Natural killer cell (primary cell): ENCODE results near the gene EFCAB5. TPM values are rescaled to one million over a fixed set of nuclear protein-coding genes. Genes with fewer than 3 reads are reported as not detected.

Source experiments
- ATAC-seq, 3 donors: fragments of 150-1000 bp in 2 of 3; fragments of 200-7000 bp in 1 of 3; cut with Tn5 transposase; 1 replicate in 1 of 3; 2 replicates in 2 of 3; pipeline ENCODE4 v1.10.0; 2021; ENCODE audit warnings: mild to moderate bottlenecking in 2 of 3, moderate library complexity in 2 of 3
- DNase-seq, 2 donors: peaks; one replicate each; pipeline versions ENCODE4 v3.0.0 to v3.0.0-alpha.2; 2013 to 2021; ENCODE audit warnings: mixed read lengths in 1 of 2
- H3K27ac ChIP-seq: one replicate; pipeline ENCODE4 v1.5.1; 2013; ENCODE audit warnings: mild to moderate bottlenecking, low read length
- H3K27me3 ChIP-seq: one replicate; pipeline ENCODE4 v1.6.1; 2013; ENCODE audit warnings: low read length; ENCODE audit not compliant: control insufficient read depth, insufficient read depth
- H3K36me3 ChIP-seq: one replicate; pipeline ENCODE4 v1.6.1; 2013; ENCODE audit warnings: low read length; ENCODE audit not compliant: control insufficient read depth, insufficient read depth
- H3K4me1 ChIP-seq: one replicate; pipeline ENCODE4 v1.6.1; 2013; ENCODE audit warnings: low read length; ENCODE audit not compliant: control insufficient read depth, insufficient read depth
- H3K4me3 ChIP-seq: one replicate; pipeline ENCODE4 v1.5.1; 2013; ENCODE audit warnings: low read length
- H3K9me3 ChIP-seq: one replicate; pipeline ENCODE4 v1.6.1; 2013; ENCODE audit warnings: low read length; ENCODE audit not compliant: control insufficient read depth, insufficient read depth
- H3K27ac Mint-ChIP-seq, 2 donors: one replicate each; pipeline ENCODE4 v1.8.0; 2022; ENCODE audit warnings: mild to moderate bottlenecking in 2 of 2, mixed read lengths in 2 of 2, moderate library complexity in 1 of 2
- H3K27me3 Mint-ChIP-seq, 2 donors: one replicate each; pipeline ENCODE4 v1.8.0; 2022; ENCODE audit warnings: low read depth in 2 of 2, mixed read lengths in 2 of 2
- H3K36me3 Mint-ChIP-seq: one replicate; pipeline ENCODE4 v1.8.0; 2022; ENCODE audit warnings: mixed read lengths
- H3K4me1 Mint-ChIP-seq, 2 donors: one replicate each; pipeline ENCODE4 v1.8.0; 2022; ENCODE audit warnings: mixed read lengths in 2 of 2
- H3K4me3 Mint-ChIP-seq: one replicate; pipeline ENCODE4 v1.8.0; 2022; ENCODE audit warnings: mild to moderate bottlenecking, moderate library complexity, mixed read lengths
- H3K9me3 Mint-ChIP-seq, 2 donors: one replicate each; pipeline ENCODE4 v1.8.0; 2022; ENCODE audit warnings: mixed read lengths in 2 of 2
- CTCF ChIP-seq: fragments of 200-600 bp; IDR thresholded peaks from one replicate; pipeline ENCODE4 v1.8.0; 2022; ENCODE audit warnings: antibody characterized with exemption
- WGBS: methylation state at CpG from one replicate; pipeline ENCODE4 v1.1.7; 2013; ENCODE audit warnings: missing lambda C conversion rate; ENCODE audit not compliant: insufficient coverage; 5-methylcytosine and 5-hydroxymethylcytosine counted together
- intact Hi-C: fragments of 100-400 bp; cut with micrococcal nuclease; formaldehyde crosslinking; loops from one replicate; pipeline ENCODE4 v1.14.2; 2022
- total RNA-seq, 4 donors: library from RNA; stranded (reverse); fragments of 120-200 nt in 1 of 4; gene quantifications; one replicate each; pipeline versions ENCODE4 v1.2.3 to v1.2.4, GENCODE V29; 2013 to 2022

EFCAB5 gene
- total RNA-seq, 3 donors from 2014 or later (not counting 1 experiment from before 2014, with no cell fraction given) = 0.56 to 1.9 (median 0.58) TPM

- Histone ChIP-seq H3K27me3 (no peaks in the 10 kb centered on the region), H3K9me3 (no peaks in the 10 kb centered on the region), H3K4me1 (no peaks in the 10 kb centered on the region), H3K36me3 (no peaks in the 10 kb centered on the region), H3K4me3 (no peak overlapping the region), H3K27ac (no peak overlapping the region)
- no peak for TF ChIP-seq CTCF
- no peaks in the 10 kb centered on the region for H3K36me3 Mint-ChIP-seq
- intact Hi-C loops = no loop called here
- DNase-seq (no peak), ATAC-seq (no peak)
- no peaks in the 10 kb centered on the region for H3K4me1 Mint-ChIP-seq
- H3K4me3 Mint-ChIP-seq = no peak overlapping the region
- H3K27ac Mint-ChIP-seq = no peak overlapping the region
- no peaks in the 10 kb centered on the region for H3K9me3 Mint-ChIP-seq
- 94% methylated on average over 4 of the region's 4 CpGs for WGBS
- peaks cover 0 to 2% of the 10 kb centered on the region in 2 donors for H3K27me3 Mint-ChIP-seq
Observed at GRCh38 chr17:29959658-29960337, 18.4 kb downstream of the EFCAB5 start.

- H3K36me3 Mint-ChIP-seq = no peaks in the 10 kb centered on the region
Observed at GRCh38 chr17:29962656-29963055, 21.2 kb downstream of the EFCAB5 start.

GRCh38 chr17:29968271-29968670 lies 26.8 kb downstream of the EFCAB5 start:
- WGBS = 94% methylated on average over 4 of the region's 5 CpGs
- Mint-ChIP-seq H3K27me3 (no peaks in the 10 kb centered on the region), H3K4me1 (no peaks in the 10 kb centered on the region), H3K27ac (no peak overlapping the region), H3K36me3 (no peaks in the 10 kb centered on the region), H3K4me3 (no peak overlapping the region), H3K9me3 (no peaks in the 10 kb centered on the region)
- H3K36me3 ChIP-seq = no peaks in the 10 kb centered on the region
- TF ChIP-seq CTCF = no peak
- no peaks in the 10 kb centered on the region for H3K9me3 ChIP-seq
- H3K27ac ChIP-seq = no peak overlapping the region
- no peaks in the 10 kb centered on the region for H3K4me1 ChIP-seq
- H3K27me3 ChIP-seq = no peaks in the 10 kb centered on the region
- ATAC-seq (no peak), DNase-seq (no peak)
- H3K4me3 ChIP-seq = no peak overlapping the region
- intact Hi-C loops = no loop called here

More at GRCh38 chr17:29962656-29963055, 21.2 kb downstream of the EFCAB5 start:
- H3K4me3 Mint-ChIP-seq = no peak overlapping the region
- Histone ChIP-seq H3K36me3 (no peaks in the 10 kb centered on the region), H3K9me3 (no peaks in the 10 kb centered on the region), H3K27me3 (no peaks in the 10 kb centered on the region), H3K4me1 (no peaks in the 10 kb centered on the region), H3K4me3 (no peak overlapping the region), H3K27ac (no peak overlapping the region)
- no peak for DNase-seq
- WGBS = 100% methylated on average over 1 of the region's 2 CpGs
- H3K27ac Mint-ChIP-seq = no peak overlapping the region
- no peaks in the 10 kb centered on the region for H3K27me3 Mint-ChIP-seq
- H3K4me1 Mint-ChIP-seq = no peaks in the 10 kb centered on the region
- intact Hi-C loops = no loop called here
- H3K9me3 Mint-ChIP-seq = no peaks in the 10 kb centered on the region
- no peak for ATAC-seq
- TF ChIP-seq CTCF = no peak

GRCh38 chr17:29972277-29972676 lies 30.8 kb downstream of the EFCAB5 start:
- Histone ChIP-seq H3K9me3 (no peaks in the 10 kb centered on the region), H3K4me1 (no peaks in the 10 kb centered on the region), H3K27ac (no peak overlapping the region), H3K4me3 (no peak overlapping the region), H3K36me3 (no peaks in the 10 kb centered on the region), H3K27me3 (no peaks in the 10 kb centered on the region)
- ATAC-seq = no peak
- no peaks in the 10 kb centered on the region for H3K27me3 Mint-ChIP-seq
- H3K4me1 Mint-ChIP-seq = no peaks in the 10 kb centered on the region
- no peaks in the 10 kb centered on the region for H3K36me3 Mint-ChIP-seq
- no peak overlapping the region for H3K27ac Mint-ChIP-seq
- no peaks in the 10 kb centered on the region for H3K9me3 Mint-ChIP-seq
- H3K4me3 Mint-ChIP-seq = no peak overlapping the region
- DNase-seq = no peak
- no peak for TF ChIP-seq CTCF
- intact Hi-C loops = no loop called here
- WGBS = 97% methylated on average over 18 of the region's 18 CpGs
